Ovary (tissue), 3 donors: ENCODE results near the gene OR51B4.

Experiments used
- EP300 ChIP-seq: sonication (generic); formaldehyde crosslinking; IDR thresholded peaks from one replicate; pipeline ENCODE4 v1.6.1; 2017; ENCODE audit warnings: antibody characterized with exemption
- POLR2A ChIP-seq: fragments of 450-650 bp; IDR thresholded peaks from one replicate; pipeline ENCODE4 v1.6.1; 2017; ENCODE audit warnings: antibody characterized with exemption, mild to moderate bottlenecking, moderate library complexity
- TF ChIP-seq, protein P1 (sequence below), 3 donors: fragments of 450-650 bp in 2 of 3; fragments of 200-600 bp in 1 of 3; IDR thresholded peaks; one replicate each; pipeline versions ENCODE4 v1.5.1 to v1.8.0; 2016 to 2022; ENCODE audit warnings: antibody characterized with exemption in 3 of 3, mild to moderate bottlenecking in 1 of 3
- donor health status: DM: no; HTN: no; CAD: no.

DNA sequence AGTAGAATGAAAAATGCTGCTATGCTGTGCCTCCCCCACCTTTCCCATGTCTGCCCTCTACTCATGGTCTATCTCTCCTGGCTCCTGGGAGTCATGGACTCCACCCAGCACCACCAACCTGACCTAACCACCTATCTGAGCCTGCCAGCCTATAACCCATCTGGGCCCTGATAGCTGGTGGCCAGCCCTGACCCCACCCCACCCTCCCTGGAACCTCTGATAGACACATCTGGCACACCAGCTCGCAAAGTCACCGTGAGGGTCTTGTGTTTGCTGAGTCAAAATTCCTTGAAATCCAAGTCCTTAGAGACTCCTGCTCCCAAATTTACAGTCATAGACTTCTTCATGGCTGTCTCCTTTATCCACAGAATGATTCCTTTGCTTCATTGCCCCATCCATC, 17.1 kb downstream of the OR51B4 start:
- TF ChIP-seq, protein P1, sequence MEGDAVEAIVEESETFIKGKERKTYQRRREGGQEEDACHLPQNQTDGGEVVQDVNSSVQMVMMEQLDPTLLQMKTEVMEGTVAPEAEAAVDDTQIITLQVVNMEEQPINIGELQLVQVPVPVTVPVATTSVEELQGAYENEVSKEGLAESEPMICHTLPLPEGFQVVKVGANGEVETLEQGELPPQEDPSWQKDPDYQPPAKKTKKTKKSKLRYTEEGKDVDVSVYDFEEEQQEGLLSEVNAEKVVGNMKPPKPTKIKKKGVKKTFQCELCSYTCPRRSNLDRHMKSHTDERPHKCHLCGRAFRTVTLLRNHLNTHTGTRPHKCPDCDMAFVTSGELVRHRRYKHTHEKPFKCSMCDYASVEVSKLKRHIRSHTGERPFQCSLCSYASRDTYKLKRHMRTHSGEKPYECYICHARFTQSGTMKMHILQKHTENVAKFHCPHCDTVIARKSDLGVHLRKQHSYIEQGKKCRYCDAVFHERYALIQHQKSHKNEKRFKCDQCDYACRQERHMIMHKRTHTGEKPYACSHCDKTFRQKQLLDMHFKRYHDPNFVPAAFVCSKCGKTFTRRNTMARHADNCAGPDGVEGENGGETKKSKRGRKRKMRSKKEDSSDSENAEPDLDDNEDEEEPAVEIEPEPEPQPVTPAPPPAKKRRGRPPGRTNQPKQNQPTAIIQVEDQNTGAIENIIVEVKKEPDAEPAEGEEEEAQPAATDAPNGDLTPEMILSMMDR (IDR thresholded peaks at IDR 0.05): no peak
- TF ChIP-seq EP300 (no peak), POLR2A (no peak)
